Activated T-helper 1 cell treated with anti-CD3 and anti-CD28 coated beads, Interleukin-12 subunit alpha, Interleukin-12 subunit beta, Interleukin-2, Interleukin-4 antibody, amounts not matched to agents 30 ng/mL and 10 ng/mL and 1 ng/mL, durations not matched to agents 14 hours and 24 hours and 36 hours (primary cell): ENCODE results near the gene ETFA. TPM values are rescaled to one million over a fixed set of nuclear protein-coding genes. Genes with fewer than 3 reads are reported as not detected.

Experiments used
- DNase-seq: peaks from one replicate; pipeline ENCODE4 v3.0.0; 2021; ENCODE audit warnings: low spot score
- H3K27ac Mint-ChIP-seq: one replicate; pipeline ENCODE4 v1.8.0; 2021; ENCODE audit warnings: mild to moderate bottlenecking, mixed read lengths
- H3K27me3 Mint-ChIP-seq: one replicate; pipeline ENCODE4 v1.8.0; 2022; ENCODE audit warnings: mild to moderate bottlenecking, moderate library complexity, mixed read lengths; ENCODE audit not compliant: insufficient read depth
- H3K36me3 Mint-ChIP-seq: one replicate; pipeline ENCODE4 v1.8.0; 2021; ENCODE audit warnings: low read depth, mixed read lengths
- H3K4me1 Mint-ChIP-seq: one replicate; pipeline ENCODE4 v1.8.0; 2021; ENCODE audit warnings: low read depth, mixed read lengths
- H3K4me3 Mint-ChIP-seq: one replicate; pipeline ENCODE4 v1.8.0; 2021; ENCODE audit warnings: mild to moderate bottlenecking, moderate library complexity, mixed read lengths
- H3K9me3 Mint-ChIP-seq: one replicate; pipeline ENCODE4 v1.8.0; 2021; ENCODE audit warnings: mixed read lengths
- intact Hi-C: fragments of 100-400 bp; cut with micrococcal nuclease; formaldehyde crosslinking; loops from one replicate; pipeline ENCODE4 v1.15.1; 2024
- total RNA-seq: library from RNA; stranded (reverse); gene quantifications from 2 replicates; pipeline ENCODE4 v1.2.3, GENCODE V29; 2022

Gene ETFA
- 129 and 133 TPM in 2 replicates for total RNA-seq

DNA sequence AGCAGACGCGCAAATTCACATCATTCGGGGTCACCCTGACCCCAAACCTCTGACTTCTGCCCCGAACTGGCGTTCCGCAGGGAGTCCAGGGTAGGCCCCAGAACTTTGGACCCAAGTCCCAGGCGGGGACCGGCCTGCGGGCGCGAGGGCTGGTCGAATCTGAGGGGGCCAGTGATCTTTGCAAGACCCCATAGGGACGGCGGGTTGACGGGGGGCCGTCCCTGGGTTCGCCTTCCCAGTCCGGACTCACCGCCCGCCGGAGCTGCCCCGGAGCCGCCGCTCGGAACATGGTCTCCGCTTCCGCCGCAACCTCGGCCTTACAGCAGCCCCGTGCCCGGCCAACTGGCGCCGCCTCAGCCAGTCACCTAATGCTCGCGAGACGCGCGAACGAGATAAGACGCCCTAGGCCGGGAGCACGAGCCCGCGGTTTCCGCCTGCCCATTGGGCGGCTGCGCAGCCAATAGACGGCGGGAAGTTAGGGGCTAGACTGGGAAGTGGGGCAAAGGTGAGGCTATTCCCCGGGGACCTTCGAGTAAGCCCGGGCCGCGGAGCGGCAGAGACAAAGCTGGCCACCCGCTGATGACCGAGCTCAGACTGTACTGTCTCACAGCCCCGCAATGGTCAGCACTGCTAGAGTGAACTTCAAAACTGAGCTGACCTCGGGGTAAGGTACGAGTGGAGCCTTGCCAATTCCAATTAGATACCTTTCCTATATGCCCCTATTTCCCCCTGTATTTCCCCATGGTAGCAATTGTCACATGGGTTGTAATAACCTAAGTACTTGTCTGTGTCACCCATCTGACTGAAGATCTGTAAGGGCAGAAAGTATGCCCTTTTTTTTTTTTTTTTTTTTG lies at the start of gene ETFA:
Gene ETFA, minus strand, starts transcription at position 370 of the 854 bp plus-strand sequence. Its CDS starts 81 bp downstream, at position 289.
- DNase-seq = peak; percentile 88
- Mint-ChIP-seq H3K36me3 (peaks cover 4% of the 10 kb centered on the region), H3K4me3 (peak within 1 kb of the TSS; percentile 90), H3K9me3 (no peaks in the 10 kb centered on the region), H3K27ac (peak within 1 kb of the TSS; percentile 82), H3K27me3 (peaks cover 11% of the 10 kb centered on the region), H3K4me1 (peaks cover 31% of the 10 kb centered on the region)
- intact Hi-C loops = loop anchor here (1.0 to 2.0 kb wide), 3 partner anchors 25 to 877 kb away; partner anchors contain the start of genes ISL2 and RCN2

DNA sequence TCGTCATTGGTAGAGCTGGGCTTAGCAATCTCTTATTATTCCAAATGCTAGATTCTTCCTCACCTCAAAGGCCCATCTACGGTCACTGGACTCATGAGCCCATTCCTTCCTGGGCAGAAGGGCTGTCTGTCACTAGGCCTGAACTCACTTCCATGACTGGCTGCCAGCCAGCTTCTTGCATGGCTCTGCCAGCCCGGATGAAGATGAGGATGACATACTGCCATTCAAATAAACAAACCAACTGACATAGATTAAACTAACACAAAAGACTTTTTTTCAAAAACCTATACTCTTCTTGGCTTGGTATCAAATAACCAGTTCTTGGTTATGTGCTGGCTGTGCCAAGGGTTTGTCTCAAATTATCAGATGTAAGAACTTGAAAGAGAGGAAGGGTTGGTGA lies 49.1 kb upstream of the ETFA start:
- no peak overlapping the region for H3K27ac Mint-ChIP-seq
- H3K9me3 Mint-ChIP-seq = no peaks in the 10 kb centered on the region
- H3K27me3 Mint-ChIP-seq = no peaks in the 10 kb centered on the region
- intact Hi-C loops = no loop called here
- no peaks in the 10 kb centered on the region for H3K36me3 Mint-ChIP-seq
- DNase-seq = no peak
- no peaks in the 10 kb centered on the region for H3K4me1 Mint-ChIP-seq
- H3K4me3 Mint-ChIP-seq = no peak overlapping the region

DNA sequence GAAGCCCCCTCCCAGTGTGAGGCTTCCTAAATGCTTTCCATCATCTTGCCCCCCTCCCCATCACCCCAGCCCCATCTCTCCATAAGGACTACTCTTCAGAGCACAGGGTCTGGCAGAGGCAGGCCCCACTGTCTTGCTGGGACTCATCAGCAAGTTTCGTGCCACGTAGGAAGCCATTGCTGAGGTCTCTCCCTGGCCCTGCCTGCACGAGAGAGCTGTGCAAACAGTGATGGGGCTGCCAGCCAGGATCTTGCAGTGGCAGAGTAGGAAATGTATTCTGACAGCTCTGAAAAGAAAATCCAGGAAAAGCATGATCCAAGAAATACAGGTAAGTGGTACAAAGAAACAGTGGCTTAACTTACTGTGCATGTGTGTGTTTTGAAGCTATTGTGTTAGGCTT lies 47.9 kb upstream of the ETFA start:
- intact Hi-C loops = no loop called here
- H3K36me3 Mint-ChIP-seq = no peaks in the 10 kb centered on the region

DNA sequence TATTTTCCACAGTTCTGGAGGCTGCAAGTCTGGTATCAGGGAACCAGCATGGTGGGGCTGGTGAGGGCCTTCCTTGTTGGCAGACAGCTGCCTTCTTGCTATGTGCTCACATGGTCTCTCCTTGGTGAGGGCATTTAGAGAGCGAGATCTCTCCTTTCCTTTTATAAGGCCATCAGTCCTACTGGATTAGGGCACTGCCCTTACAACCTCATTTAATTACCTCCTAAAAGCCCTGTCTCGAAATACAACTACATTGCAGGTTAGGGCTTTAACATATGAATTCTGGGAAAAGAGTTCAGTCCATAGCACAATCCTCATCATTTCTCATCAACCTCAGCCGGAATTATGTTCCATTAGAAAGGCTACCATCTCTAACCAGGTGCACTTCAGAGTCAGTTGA lies 47.2 kb upstream of the ETFA start:
- Mint-ChIP-seq H3K9me3 (no peaks in the 10 kb centered on the region), H3K4me3 (no peak overlapping the region), H3K36me3 (no peaks in the 10 kb centered on the region), H3K27me3 (no peaks in the 10 kb centered on the region), H3K4me1 (no peaks in the 10 kb centered on the region), H3K27ac (no peak overlapping the region)
- DNase-seq = no peak
- intact Hi-C loops = no loop called here

More for the DNA sequence above, 47.9 kb upstream of the ETFA start:
- H3K4me3 Mint-ChIP-seq = no peak overlapping the region
- no peak for DNase-seq
- no peaks in the 10 kb centered on the region for H3K9me3 Mint-ChIP-seq
- no peaks in the 10 kb centered on the region for H3K27me3 Mint-ChIP-seq
- H3K4me1 Mint-ChIP-seq = no peaks in the 10 kb centered on the region
- no peak overlapping the region for H3K27ac Mint-ChIP-seq

DNA sequence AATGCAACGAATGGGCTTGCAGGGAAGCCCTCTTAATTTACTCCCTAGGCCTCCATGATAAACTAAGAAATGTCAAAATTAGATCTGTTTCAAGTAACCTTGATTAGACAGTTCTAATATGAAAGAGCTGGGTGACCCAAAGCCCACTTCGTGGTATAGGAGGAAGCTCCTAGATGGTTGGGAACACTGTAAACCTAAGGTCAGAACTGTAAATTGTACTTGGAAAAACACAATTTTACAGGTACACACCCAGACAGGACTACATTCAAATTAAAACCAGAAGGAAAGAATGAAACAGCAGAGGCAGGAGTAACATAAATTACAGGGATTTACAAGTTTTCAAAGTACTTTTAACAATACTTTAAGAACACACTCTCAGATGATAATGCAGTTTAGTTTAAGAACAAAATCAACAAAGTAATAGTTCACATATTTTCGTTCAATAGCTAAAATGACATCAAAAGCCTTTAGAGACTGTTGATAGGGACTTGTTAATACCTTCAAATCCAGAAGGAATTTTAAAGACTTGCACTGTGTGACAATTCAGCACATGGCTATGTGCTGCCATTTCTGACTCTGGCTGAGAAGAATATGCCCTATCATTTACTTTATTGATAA lies 43.7 kb upstream of the ETFA start:
- no peak overlapping the region for H3K4me3 Mint-ChIP-seq
- no peaks in the 10 kb centered on the region for H3K36me3 Mint-ChIP-seq
- peaks cover 7% of the 10 kb centered on the region for H3K27me3 Mint-ChIP-seq
- H3K27ac Mint-ChIP-seq = no peak overlapping the region
- no peaks in the 10 kb centered on the region for H3K9me3 Mint-ChIP-seq
- no peaks in the 10 kb centered on the region for H3K4me1 Mint-ChIP-seq
- no peak for DNase-seq
- intact Hi-C loops = no loop called here

DNA sequence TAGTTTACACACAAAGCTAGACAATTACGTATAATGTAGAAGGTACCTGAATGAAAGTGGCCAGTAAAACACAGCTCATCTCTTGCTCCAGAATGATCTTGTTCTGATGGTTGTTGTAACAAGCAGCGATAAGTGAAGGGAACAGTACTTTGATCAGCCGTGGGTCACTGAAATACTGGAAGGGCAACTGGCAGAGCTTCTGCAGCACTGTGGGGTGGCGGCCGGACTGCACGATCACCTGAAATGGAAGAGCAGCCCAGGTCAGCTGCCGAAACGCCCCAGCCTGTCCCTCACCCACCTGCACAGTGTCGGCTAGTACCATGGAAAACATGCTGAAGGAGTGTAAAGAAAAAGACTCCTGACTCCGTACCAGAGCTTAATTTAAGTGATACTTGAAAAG lies 42.6 kb upstream of the ETFA start:
- Mint-ChIP-seq H3K4me3 (no peak overlapping the region), H3K9me3 (no peaks in the 10 kb centered on the region), H3K27ac (no peak overlapping the region), H3K27me3 (peaks cover 13% of the 10 kb centered on the region), H3K36me3 (no peaks in the 10 kb centered on the region), H3K4me1 (no peaks in the 10 kb centered on the region)
- intact Hi-C loops = no loop called here
- no peak for DNase-seq

DNA sequence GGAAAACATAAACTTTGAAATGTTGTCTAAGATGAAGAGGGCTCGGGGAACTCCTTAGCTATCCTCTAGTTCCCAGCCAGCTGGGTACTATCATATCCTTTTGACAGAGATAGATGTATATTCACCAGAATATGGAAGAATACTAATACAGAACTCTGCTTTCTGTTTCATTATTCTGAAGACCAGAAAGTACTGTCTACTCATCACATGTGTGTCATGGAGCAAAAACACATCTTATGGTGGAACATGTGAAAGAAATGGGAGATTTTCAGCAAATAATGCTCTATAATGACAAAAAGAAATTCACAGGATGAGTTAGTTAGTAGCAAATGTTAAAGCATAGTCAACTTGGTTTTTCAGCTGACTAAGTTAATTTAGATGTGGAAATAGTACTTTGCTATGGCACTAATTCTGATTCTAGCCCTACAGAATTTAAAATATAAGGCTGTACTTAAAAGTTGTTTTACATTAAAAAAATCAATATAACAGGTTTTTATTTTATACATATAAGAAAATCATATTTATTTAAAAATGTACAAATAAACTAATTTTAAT lies 41.8 kb upstream of the ETFA start:
- H3K36me3 Mint-ChIP-seq = peaks cover 2% of the 10 kb centered on the region
- intact Hi-C loops = no loop called here
- H3K27me3 Mint-ChIP-seq = peaks cover 22% of the 10 kb centered on the region
- no peak overlapping the region for H3K27ac Mint-ChIP-seq
- no peak for DNase-seq
- no peaks in the 10 kb centered on the region for H3K4me1 Mint-ChIP-seq
- H3K4me3 Mint-ChIP-seq = no peak overlapping the region
- no peaks in the 10 kb centered on the region for H3K9me3 Mint-ChIP-seq

DNA sequence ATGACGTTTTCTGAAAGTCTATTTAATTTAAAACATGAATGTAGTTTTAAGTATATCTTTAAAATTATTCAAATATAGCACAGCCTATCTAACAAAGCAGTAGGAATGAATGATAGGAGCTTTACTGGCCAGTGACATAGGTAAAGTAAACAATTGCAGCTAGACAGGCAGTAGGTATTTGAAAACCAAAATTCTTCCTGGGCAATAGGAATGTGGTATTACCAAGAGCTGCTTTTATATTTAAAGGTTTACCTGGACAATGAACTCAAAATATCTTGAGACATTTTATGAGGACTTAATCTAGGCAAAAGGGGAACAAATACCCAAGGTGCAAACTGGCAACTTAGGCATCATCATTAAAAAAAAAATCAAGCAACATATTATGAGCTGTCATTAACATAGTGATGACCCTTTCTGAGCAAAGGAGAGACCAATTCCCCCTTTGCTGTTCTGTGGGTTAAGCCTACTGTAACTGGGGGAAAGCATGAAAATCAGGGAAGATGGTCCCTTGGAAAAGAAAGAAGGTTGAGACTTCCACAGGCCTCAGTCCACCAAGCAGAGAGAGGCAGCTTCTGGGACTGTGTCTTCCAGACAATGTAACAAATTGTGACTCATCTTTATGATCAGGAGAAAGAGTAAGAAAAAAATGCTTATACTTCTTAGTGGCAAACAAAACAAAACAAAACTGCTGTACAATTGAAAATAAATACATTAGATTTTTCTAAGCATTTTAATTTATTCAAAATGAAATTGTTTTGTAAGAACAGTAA lies 38.2 kb upstream of the ETFA start:
- no peak for DNase-seq
- Mint-ChIP-seq H3K9me3 (no peaks in the 10 kb centered on the region), H3K36me3 (peaks cover 2% of the 10 kb centered on the region), H3K4me3 (no peak overlapping the region), H3K27me3 (peaks cover 45% of the 10 kb centered on the region), H3K27ac (no peak overlapping the region), H3K4me1 (peaks cover 7% of the 10 kb centered on the region)
- intact Hi-C loops = loop anchor here (10.0 kb wide), 2 partner anchors 225 to 285 kb away; no protein-coding TSS in a partner anchor

DNA sequence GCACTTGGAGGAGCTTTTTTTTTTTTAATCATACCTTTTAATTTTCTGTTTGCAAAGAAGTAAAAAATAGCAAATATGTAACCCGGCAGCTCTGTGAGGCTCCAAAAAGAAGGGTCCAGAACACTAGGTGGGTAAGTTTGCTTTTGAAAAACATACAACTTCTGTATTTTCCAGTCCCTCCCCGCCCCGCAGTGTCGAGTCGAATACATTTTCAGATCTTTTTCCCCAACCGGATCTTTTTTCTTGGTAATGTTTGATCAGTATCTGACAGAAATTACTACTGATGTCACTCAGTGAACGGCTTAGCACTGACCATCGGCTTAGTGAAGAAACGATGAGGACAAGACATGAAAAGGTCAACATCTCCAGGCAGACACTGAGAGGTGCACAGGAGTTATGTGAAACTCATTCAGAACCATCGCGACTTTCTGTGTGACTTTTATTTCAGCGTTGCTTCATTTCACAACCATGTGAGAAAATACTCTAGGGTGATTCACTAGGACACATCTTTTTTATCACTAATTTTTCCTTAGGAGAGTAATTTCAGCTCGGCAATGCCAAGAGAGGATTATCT lies 36.3 kb upstream of the ETFA start:
- DNase-seq = no peak
- peaks cover 2% of the 10 kb centered on the region for H3K36me3 Mint-ChIP-seq
- peaks cover 7% of the 10 kb centered on the region for H3K4me1 Mint-ChIP-seq
- no peak overlapping the region for H3K4me3 Mint-ChIP-seq
- intact Hi-C loops = loop anchor here (10.0 kb wide), 2 partner anchors 227 to 283 kb away; no protein-coding TSS in a partner anchor
- H3K27me3 Mint-ChIP-seq = peaks cover 63% of the 10 kb centered on the region
- no peaks in the 10 kb centered on the region for H3K9me3 Mint-ChIP-seq
- H3K27ac Mint-ChIP-seq = no peak overlapping the region

DNA sequence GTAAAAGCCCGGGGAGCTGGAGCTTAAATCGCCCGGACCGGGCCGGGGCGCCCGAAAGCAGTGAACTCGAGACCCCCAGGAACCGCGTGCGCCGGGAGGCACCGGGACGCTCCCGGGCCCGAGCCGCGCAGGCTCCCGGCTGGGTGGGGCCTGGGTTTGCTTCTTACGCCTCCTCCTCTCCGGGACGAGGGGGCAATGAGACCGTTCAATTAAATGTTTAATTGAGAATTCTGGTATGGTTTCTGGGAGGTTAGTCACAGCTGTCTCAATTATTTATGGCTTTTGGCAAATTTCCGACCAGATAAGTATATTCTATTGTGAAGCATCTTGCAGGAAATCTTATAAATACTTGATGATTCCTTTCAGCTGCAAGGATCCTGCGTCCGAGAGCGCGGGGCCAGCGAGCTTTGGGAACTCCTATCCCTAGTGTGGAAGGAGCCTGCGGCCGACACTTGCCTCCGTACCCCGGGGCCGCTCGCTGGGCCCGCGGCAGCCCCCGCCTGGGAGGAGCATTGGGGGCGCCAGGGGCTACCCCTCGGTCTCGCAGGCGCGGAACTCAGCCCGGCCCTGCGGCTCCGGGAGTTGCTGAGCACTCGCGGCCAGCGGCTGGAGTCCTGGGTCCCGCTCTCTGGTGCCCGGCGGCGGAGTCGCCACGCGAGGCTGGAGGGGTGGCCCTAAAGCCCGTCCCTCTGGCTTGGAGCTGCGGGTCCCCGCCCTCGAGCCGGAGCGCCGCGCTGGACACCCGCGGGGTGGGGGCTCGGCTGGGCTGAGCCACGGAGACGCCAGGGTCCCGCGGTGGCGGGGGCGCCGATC lies 35.6 kb upstream of the ETFA start:
- Mint-ChIP-seq H3K4me1 (peaks cover 10% of the 10 kb centered on the region), H3K27ac (no peak overlapping the region), H3K9me3 (no peaks in the 10 kb centered on the region), H3K4me3 (no peak overlapping the region), H3K36me3 (peaks cover 2% of the 10 kb centered on the region), H3K27me3 (peaks cover 67% of the 10 kb centered on the region)
- intact Hi-C loops = loop anchor here (10.0 kb wide), 2 partner anchors 228 to 282 kb away; no protein-coding TSS in a partner anchor
- no peak for DNase-seq

DNA sequence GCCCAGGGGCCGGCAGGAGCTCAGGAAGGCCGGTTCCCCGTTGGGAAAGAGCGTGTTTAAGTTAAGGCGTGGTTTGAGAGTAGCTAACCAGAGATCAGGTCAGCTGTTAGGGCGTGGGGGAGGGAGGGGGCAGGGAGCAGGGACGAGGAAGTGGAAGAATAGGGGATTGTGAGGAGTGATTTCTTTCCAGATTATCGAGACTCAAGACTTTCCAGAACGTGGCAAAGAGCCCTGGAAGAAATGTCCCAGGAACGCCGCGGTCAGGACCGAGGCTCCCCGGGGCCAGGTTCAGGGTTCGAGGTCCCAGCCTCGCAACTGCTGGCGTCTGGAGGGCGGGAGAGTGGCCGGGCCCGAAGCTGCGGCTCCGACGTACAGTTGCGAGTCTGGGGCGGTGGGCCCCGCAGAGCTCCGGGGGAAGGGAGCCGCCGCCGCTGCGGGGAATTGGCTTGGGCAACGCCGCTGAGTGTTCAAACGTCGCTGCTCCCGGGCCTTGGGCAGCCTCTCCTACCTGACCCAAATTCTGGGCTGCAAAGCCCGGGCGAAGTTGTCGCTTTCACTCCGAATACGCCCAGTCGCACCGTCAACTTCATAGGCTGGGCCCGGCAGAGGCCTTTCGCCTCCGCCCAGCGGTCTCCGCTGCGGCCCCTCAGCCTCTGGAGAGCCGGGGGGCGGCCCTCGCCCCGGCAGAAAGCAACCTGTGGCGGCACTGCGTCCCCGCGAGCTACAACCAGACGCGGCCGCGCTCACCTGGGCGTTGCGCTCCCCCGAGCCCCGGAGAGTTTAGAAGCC lies 34.8 kb upstream of the ETFA start:
- Mint-ChIP-seq H3K36me3 (peaks cover 2% of the 10 kb centered on the region), H3K9me3 (no peaks in the 10 kb centered on the region), H3K27me3 (peaks cover 72% of the 10 kb centered on the region), H3K27ac (no peak overlapping the region), H3K4me3 (peak overlapping the region; percentile 64), H3K4me1 (peaks cover 15% of the 10 kb centered on the region)
- DNase-seq = no peak
- intact Hi-C loops = loop anchor here (10.0 kb wide), 2 partner anchors 229 to 281 kb away; no protein-coding TSS in a partner anchor
